Epithelial cell of esophagus (primary cell): ENCODE data around the gene KRTAP24-1.

Experiments
- DNase-seq: peaks from one replicate; pipeline ENCODE4 v3.0.0; 2010; ENCODE audit warnings: low read depth
- H3K4me3 ChIP-seq: 2 replicates; pipeline ENCODE4 v1.5.1; 2011; ENCODE audit warnings: mild to moderate bottlenecking, low read length, control low read depth
- TF ChIP-seq, protein P1 (sequence below): IDR thresholded peaks from 2 replicates; pipeline ENCODE4 v1.5.1; 2011; ENCODE audit warnings: low read depth, mild to moderate bottlenecking, low read length, control low read depth, inconsistent platforms; ENCODE audit not compliant: insufficient read depth; ENCODE audit errors: missing control alignments

KRTAP24-1 gene

DNA sequence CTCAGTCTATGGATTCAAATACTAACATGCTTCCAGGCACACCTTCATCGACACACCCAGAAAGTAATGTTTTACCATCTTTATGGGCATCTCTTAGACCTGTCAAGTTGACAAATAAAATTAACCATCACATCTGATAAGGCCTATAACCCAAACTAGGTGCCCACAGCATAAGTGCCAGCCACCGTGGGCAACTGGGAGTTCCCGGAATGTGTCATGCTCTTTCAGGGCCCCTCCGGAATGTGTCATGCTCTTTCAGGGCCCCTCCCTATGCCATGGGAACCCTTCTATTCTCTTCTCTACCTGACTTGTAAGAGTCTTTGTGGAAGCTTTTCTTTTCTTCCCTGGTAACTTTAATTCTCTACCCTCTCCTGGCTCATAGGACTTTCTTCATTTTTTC is 26.6 kb downstream of the KRTAP24-1 start:
- DNase-seq: peak; percentile 68
- TF ChIP-seq, protein P1, sequence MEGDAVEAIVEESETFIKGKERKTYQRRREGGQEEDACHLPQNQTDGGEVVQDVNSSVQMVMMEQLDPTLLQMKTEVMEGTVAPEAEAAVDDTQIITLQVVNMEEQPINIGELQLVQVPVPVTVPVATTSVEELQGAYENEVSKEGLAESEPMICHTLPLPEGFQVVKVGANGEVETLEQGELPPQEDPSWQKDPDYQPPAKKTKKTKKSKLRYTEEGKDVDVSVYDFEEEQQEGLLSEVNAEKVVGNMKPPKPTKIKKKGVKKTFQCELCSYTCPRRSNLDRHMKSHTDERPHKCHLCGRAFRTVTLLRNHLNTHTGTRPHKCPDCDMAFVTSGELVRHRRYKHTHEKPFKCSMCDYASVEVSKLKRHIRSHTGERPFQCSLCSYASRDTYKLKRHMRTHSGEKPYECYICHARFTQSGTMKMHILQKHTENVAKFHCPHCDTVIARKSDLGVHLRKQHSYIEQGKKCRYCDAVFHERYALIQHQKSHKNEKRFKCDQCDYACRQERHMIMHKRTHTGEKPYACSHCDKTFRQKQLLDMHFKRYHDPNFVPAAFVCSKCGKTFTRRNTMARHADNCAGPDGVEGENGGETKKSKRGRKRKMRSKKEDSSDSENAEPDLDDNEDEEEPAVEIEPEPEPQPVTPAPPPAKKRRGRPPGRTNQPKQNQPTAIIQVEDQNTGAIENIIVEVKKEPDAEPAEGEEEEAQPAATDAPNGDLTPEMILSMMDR: no peak
- H3K4me3 ChIP-seq: no peak overlapping the region

DNA sequence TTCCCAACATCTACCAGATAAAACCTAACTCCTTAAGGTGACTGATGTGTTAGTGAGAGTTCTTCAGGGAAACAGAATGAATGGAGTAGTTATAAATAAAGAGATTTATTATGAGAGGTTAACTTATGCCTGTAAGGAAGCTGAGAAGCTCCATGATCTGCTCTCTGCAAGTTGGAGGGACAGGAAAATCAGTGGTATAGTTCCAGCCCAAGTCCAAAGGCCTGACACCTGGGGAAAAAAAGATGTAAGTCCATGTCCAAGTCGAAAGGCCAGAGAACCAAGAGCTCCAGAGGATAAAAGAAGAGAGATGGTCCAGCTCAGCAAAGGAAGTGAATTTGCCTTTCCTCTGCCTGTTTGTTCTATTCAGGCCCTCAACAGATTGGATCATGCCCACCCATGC is 27.1 kb downstream of the KRTAP24-1 start:
- H3K4me3 ChIP-seq: no peak overlapping the region
- TF ChIP-seq, protein P1: no peak
- DNase-seq: no peak

DNA sequence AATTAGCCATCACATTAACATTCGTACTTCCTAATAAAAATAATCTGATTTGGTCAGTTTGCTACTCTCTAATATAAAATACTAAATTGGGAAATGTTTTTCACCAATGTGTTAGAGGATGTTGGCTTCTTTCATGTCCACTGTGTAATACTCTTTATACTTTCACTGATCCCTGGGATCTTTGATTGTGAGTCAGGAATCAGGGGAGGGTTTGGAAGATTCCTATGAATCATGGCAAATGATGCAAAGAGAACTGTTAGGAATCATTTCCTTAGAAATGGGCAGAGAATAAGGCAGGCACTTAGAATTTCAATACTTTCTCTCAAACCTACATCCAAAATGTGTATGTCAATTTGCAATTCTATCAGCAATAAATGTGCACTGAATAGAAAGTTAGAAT is 31.0 kb downstream of the KRTAP24-1 start:
- H3K4me3 ChIP-seq: no peak overlapping the region
- TF ChIP-seq, protein P1: no peak
- DNase-seq: peak; percentile 77

DNA sequence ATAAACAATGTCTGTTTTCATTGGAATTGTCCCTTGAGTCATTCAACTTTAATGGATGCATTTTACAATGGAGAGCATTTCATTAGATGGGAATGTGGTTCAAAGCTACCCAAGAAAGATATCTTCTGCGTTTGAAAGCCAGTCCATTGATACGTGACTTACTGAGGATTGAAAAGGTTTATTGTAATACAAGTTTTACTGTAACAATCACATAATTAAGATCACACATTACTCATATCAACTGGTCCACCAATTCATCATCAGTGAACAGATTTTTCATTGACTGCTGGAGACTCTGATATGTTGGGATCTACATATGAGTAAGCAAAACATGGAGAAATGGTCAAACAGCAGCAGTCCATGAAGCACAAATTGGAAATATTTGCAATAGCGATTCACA is 32.8 kb downstream of the KRTAP24-1 start:
- TF ChIP-seq, protein P1: no peak
- DNase-seq: no peak
- no peak overlapping the region for H3K4me3 ChIP-seq

DNA sequence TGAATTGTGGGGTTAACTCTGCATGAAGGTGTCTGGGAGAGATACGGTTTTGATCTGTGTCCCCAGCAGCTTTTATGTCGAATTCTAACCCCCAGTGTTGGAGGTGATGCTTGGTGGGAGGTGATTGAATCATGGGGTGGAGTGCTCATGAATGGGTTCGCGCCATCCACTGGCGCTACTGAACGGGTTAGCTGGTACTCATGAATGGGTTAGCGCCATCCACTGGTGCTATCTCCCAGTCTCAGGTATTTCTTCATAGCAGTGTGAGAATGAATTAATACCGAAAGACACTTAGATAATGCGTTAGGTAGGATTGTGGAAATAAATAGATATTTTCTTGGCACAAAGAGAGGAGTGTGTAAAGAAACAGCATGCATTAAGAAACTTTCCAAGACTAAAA is 33.9 kb downstream of the KRTAP24-1 start:
- H3K4me3 ChIP-seq: no peak overlapping the region
- TF ChIP-seq, protein P1: no peak
- DNase-seq: no peak

DNA sequence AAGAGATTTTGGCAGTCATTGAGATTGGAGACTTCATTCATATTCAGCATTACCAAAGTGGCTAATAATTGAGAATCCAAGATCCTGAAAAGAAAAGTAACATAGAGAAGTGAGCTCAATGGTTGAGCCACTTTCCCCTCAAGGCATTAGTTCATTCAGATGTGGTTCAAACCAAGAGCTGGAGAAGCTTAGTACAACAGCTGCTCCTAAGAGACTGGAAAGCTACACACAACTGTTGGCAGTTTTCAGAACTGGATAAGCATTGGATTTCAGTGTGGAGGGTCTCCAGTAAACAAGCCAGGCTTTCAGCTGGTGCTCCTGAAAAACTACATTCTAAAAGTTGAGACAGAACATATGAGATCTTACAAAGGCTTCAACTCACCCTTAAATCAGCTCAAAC is 37.7 kb downstream of the KRTAP24-1 start:
- TF ChIP-seq, protein P1: no peak
- no peak for DNase-seq
- no peak overlapping the region for H3K4me3 ChIP-seq

DNA sequence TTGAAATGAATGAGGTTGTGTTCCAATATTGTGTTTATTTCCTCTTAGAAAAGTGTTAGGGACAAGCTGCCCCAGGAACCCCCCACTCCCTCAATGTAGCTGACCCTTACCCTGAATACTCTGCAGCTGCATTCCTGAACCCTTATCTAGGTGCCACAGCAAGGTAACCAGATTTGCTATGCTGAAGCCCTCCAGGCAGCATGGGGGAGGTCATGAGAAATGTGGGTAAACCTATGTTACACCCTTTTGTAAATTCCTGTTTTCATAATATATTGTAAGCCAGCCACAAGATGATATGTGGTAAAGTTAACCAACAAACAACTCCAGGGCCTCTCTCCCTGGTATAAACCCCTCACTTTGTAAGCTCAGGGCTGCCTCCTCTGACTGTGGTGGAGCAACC is 39.1 kb downstream of the KRTAP24-1 start:
- TF ChIP-seq, protein P1: no peak
- no peak overlapping the region for H3K4me3 ChIP-seq

More for the DNA sequence above, 39.1 kb downstream of the KRTAP24-1 start:
- DNase-seq: no peak
